Measurements from ENCODE around the gene TCAF1. TPM values are rescaled to one million over a fixed set of nuclear protein-coding genes. Genes with fewer than 3 reads are reported as not detected.

TCAF1 gene
- total RNA-seq, 4 donors from 2014 or later = 32.7 to 61.2 (median 44.4) TPM

- DNase-seq (ENCODE audit: low spot score in 2 of 2) = peak in 1 of 2 donors; percentile 34
- Histone ChIP-seq H3K27me3 (no peaks in the 10 kb centered on the region), H3K27ac (peak overlapping the region; percentile 77 to 96 (median 93)), H3K36me3 (no peaks in the 10 kb centered on the region), H3K9me3 (no peaks in the 10 kb centered on the region), H3K4me1 (peaks cover 0 to 34% (median 15%) of the 10 kb centered on the region in 4 donors), H3K4me3 (peak overlapping the region; percentile 68 to 97 (median 82))
- TF ChIP-seq POLR2A (IDR thresholded peaks at IDR 0.05) (no peak), CTCF (IDR thresholded peaks at IDR 0.05) (no peak), EP300 (IDR thresholded peaks at IDR 0.05) (no peak)
- 0 to 1% methylated on average over 14 of the region's 14 CpGs for WGBS, 2 donors
These were observed 676 bp downstream of the TCAF1 start for GRCh38 chr7:143901332-143901667.

- peak overlapping the region in 3 of 4 donors; percentile 92 to 96 (median 94) for H3K27ac ChIP-seq
- no peaks in the 10 kb centered on the region for H3K9me3 ChIP-seq
- TF ChIP-seq POLR2A (IDR thresholded peaks at IDR 0.05) (no peak), CTCF (IDR thresholded peaks at IDR 0.05) (no peak), EP300 (IDR thresholded peaks at IDR 0.05) (no peak)
- peak overlapping the region in 3 of 4 donors; percentile 77 to 97 (median 88) for H3K4me3 ChIP-seq
- no peaks in the 10 kb centered on the region for H3K27me3 ChIP-seq
- 37 to 43% methylated on average over 4 to 5 of the region's 5 CpGs for WGBS, 2 donors
- peaks cover 0 to 31% (median 15%) of the 10 kb centered on the region in 4 donors for H3K4me1 ChIP-seq
- no peak for DNase-seq (ENCODE audit: low spot score in 2 of 2)
- no peaks in the 10 kb centered on the region for H3K36me3 ChIP-seq
These were observed 1.7 kb downstream of the TCAF1 start for GRCh38 chr7:143900230-143900766.

- Histone ChIP-seq H3K9me3 (no peaks in the 10 kb centered on the region), H3K27ac (peak overlapping the region in 1 of 4 donors; percentile 41), H3K36me3 (no peaks in the 10 kb centered on the region), H3K4me1 (peaks cover 0 to 27% (median 15%) of the 10 kb centered on the region in 4 donors), H3K4me3 (no peak overlapping the region), H3K27me3 (no peaks in the 10 kb centered on the region)
- no peak for DNase-seq (ENCODE audit: low spot score in 2 of 2)
- WGBS, 2 donors = 93 to 95% methylated on average over 1 of the region's 1 CpG
- TF ChIP-seq POLR2A (IDR thresholded peaks at IDR 0.05) (no peak), CTCF (IDR thresholded peaks at IDR 0.05) (no peak), EP300 (IDR thresholded peaks at IDR 0.05) (no peak)
These were observed 3.2 kb downstream of the TCAF1 start for GRCh38 chr7:143898810-143899209.

GRCh38 chr7:143896667-143897066 lies 5.3 kb downstream of the TCAF1 start:
- peaks cover 0 to 5% (median 0%) of the 10 kb centered on the region in 3 donors for H3K36me3 ChIP-seq
- no peak overlapping the region for H3K4me3 ChIP-seq
- TF ChIP-seq POLR2A (IDR thresholded peaks at IDR 0.05) = no peak
- TF ChIP-seq EP300 (IDR thresholded peaks at IDR 0.05) = no peak
- TF ChIP-seq CTCF (IDR thresholded peaks at IDR 0.05) = no peak
- no peaks in the 10 kb centered on the region for H3K27me3 ChIP-seq
- no peak for DNase-seq (ENCODE audit: low spot score in 2 of 2)
- no peak overlapping the region for H3K27ac ChIP-seq
- peaks cover 0 to 23% (median 13%) of the 10 kb centered on the region in 4 donors for H3K4me1 ChIP-seq
- H3K9me3 ChIP-seq = peaks cover 0 to 15% (median 6%) of the 10 kb centered on the region in 4 donors

- no peaks in the 10 kb centered on the region for H3K4me1 ChIP-seq
- H3K36me3 ChIP-seq = peaks cover 0 to 18% (median 0%) of the 10 kb centered on the region in 3 donors
- H3K9me3 ChIP-seq = peaks cover 0 to 28% (median 11%) of the 10 kb centered on the region in 4 donors
- H3K4me3 ChIP-seq = no peak overlapping the region
- 82 to 89% methylated on average over 5 of the region's 5 CpGs for WGBS, 2 donors
- TF ChIP-seq EP300 (IDR thresholded peaks at IDR 0.05) (no peak), CTCF (IDR thresholded peaks at IDR 0.05) (no peak), POLR2A (IDR thresholded peaks at IDR 0.05) (no peak)
- no peaks in the 10 kb centered on the region for H3K27me3 ChIP-seq
- H3K27ac ChIP-seq = no peak overlapping the region
- DNase-seq (ENCODE audit: low spot score in 2 of 2) = no peak
These were observed 9.3 kb downstream of the TCAF1 start for GRCh38 chr7:143892527-143893300.

Measured in tibial nerve (tissue), 4 donors.